HG03060 (cell line): Measurements from ENCODE around the gene TMC3.
A peak's percentile ranks its signal among the peaks of the same experiment; 100 is the strongest.

Source experiments
- ATAC-seq: cut with Tn5 transposase; IDR thresholded peaks from one replicate; pipeline ENCODE4 v1.9.1; 2021; ENCODE audit warnings: low read depth, moderate number of reproducible peaks; ENCODE audit not compliant: unreplicated experiment

TMC3 gene

DNA sequence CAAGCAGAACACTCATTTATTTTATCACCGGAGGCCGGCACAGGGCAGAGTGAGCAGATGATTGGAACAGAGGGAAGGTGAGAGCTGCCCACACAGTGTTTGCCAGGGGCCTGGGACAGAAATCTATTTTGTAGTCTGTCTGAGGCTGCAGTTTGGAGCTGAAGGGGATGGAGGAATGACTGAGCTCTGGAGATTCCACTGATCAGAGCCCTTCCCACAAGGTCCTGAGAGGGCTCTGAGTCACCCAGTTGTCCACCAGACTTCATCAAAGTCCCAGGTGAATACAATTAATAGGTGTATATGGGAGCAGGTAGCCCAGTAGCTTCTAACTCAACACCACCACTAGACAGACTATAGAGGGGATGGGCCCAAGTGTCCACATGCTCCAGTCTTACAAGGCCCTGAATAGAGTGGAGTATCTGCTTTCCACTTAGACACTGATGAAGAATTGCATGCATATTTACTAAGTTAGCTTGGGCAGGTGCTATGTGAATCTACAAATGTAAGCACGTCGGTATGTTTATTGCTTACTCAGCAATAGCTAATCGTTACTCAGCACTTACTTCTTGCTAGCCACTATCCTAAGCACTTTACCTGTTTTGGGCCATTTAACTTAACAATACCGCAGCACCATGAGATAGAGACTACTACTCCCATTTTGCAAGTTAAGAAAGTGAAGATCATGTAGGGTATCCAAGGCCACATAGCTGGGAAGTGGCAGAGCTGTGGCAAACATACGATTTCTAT is 47.4 kb downstream of the TMC3 start:
- ATAC-seq = no peak

DNA sequence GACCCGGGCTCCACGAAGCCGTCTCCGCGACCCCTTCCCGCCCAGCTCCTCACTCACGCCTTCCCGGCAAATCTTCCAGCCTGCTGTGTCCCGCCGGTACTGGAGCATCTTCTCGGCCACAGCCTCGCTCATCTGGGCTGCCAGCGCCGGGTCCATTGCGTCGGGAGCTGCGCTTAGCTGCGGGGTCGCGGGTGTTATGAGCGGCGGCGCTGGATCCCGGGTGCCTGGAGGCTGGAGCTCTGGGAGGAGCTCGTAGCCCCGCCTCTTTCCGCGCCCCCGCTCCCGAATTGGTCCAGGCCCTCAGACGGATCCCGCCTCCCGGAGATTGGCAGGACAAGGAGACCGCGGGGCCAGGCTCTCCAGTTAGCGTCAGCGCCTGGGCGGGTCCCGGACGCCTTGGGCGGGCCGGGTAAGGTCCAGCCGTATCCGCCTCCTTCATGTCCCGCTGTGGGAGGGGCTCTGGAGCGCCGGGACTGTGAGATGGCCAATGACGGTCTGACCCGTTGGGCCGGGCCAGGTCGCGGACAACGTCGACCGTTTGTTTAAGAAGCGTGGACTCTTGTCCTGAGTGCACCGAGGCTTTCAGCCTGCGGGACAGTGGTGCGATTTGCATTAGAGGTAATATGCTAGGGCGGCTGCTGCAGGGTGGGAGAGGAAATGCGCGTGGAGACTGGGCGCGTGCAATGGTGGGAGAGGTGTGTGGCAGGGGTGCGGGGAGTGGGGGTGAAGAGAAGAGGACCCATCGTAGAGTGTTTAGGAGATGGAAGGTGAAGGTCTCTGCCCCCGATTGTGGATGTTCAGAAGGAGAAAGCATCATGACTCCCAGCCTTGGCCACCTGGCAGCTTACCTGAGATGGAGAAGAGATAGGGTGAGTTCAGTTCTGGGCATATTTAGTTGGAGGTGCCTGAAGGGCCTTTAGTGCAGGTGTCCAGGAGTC is 49.8 kb downstream of the TMC3 start, which contains the start of gene STARD5:
Gene STARD5, minus strand, starts transcription at position 198 of the 938 bp plus-strand sequence. Its CDS starts 42 bp downstream, at position 156.
- peak; percentile 95 for ATAC-seq

DNA sequence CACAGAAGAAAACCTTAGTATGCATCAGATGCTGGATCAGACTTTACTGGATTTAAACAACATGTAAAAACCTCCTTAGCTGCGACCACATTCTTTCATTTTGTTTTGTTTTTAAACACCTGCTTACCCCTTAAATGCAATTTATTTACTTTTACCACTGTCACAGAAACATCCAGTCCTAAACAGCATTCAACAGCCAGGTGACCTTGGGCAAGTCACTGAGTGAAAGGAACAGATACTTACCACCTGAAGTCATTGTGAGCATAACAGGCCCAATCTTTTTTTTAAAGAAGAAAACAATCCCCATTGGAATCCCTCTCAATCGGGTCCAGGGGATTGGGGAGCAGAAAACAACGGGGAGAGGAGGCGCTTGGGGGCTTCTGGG is 50.5 kb downstream of the TMC3 start:
- ATAC-seq = no peak

DNA sequence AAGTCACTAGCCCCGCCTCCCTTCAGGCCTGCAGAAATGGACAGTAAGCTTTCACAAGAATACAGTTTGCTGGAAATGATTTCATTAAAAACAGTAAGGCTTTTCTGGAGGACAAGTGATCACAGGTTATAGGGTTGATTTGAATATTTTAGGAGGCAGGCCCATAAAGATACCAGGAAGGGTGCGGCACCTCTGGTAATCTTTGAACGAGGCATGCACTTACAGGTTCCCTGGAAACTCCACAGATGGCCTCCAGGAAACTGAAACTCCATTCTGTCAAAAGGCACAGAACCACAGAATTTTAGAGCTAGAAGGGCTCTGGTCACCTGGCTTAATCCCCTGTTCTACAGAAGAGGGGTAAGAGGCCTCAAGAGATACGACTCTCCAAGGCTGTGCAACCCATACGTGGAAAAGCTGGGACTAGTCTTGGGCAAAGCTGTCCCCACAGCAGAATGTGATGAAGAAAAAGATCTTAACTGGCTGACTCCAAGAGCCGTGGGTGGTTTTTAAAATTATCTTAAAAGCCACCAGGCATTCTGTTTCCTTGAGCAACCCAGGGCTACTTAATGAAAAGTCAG is 51.2 kb downstream of the TMC3 start:
- no peak for ATAC-seq

DNA sequence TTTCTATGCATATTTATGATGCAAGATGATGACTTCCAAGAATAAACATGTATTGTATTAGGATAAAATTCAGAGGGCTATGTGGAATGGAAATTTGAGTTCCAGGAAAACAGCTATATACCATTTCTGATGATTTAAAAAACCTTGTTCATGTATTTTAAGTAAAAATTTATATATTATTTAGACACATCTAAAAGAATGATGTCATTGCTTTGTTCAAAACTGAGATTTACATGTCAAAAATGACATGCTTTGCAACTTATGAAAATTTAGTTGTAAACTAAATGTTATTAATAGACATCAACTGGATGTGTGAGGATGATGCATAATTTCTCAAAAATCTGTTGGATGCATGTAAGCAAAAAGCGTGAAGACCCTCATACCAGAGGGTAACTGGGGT is 52.3 kb downstream of the TMC3 start:
- ATAC-seq = no peak

DNA sequence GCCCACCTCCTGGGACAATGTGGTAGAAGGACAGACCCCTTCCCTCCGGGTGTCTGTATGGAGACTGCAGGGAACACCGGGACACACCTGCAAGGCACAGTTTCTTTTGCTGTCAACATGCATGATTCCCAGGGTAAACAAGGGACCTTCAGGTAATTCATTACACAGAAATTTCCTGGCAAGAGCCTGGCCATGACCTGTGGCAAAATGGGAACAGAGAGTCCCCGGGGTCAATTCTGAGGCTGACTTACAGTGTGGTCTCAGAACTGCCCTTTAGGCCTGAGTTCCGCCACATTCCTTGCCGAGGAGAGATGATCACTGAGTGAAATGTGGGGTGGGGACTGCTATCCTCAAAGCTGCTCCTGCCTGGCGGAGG is 56.4 kb downstream of the TMC3 start:
- ATAC-seq = no peak

DNA sequence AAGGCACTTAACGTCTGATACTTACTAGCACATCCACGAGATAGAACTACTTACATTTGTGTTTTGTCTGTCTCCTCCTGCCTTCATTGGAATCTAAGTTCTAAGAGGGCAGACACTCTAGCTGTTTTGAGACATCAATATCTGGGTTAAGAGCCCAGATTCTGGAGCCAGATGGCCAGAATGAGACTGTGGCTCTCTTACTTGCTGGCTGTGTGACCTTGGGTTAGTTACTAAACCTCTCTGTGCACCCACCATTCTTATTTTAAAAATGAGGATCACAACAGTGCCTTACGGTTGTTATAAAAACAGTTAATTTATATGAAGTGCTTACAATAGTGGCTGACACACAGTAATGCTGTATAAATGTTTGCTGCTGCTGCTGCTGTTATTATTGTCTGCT is 57.7 kb downstream of the TMC3 start:
- no peak for ATAC-seq

DNA sequence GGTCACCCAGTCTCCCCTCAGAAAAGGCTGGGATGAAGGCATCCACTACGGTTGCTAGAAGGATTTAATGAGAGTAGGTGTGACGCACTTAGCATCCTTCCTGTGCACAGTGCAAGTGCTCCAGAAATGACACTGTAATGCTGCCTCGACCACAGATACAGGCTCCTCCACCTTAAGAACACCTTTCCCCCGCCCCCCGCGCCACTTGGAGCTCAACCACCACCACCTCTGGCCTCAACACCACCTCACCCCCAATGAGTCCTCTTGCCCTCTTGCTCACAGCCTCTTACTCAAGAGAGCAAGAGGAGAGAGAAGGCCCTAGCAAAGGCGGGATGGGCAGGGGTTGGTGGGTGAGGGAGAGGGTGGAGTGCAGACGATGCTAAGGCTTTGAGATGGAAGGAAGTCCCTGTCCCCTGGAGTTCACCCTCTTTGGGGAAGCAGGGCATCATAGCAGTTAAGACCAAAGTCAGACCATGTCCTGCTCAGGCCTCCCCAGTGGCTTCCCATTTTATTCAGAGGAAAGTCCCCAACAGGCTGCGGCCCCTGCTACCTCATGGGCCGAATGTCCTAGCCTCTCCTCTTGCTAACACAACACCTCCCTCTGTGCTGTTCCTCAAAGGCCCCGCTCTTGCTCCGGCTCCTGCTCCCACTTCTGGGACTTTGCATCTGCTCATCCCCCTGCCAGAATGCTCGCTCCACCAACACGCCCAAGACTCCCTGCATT is 58.4 kb downstream of the TMC3 start:
- ATAC-seq = no peak

DNA sequence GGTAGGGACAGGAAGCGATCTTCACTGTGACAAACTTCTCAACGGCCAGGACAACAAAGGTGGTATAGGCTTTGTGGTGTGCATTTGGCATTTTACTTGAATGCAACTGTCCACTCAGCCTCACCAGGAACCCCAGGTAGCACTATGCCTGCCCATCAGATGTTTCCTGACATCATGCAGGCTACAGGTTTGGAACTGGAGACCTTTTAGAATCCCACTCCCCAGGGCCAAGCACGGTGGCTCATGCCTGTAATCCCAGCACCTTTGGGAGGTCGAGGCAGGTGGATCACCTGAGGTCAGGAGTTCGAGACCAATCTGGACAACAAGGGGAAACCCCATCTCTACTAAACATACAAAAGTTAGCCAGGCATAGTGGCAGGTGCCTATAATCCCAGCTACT is 59.6 kb downstream of the TMC3 start:
- no peak for ATAC-seq

DNA sequence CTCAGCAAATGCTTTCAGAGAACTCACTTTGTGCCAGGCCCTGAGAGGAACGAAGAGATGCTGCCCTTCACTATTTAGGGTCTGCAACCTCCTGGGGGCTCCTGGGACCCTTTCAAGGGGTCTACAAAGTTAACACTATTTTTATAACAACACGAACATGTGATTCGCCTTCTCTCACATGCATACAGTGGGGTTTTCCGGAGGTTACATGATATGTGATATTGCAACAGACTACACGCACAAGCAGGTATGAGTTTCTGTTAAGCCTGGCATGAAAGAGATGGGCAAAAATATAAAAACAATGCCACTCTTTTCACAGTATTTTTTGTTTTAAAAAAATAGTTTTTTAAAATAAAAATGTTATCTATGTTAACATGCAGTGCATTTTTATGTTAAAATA is 60.3 kb downstream of the TMC3 start:
- no peak for ATAC-seq

DNA sequence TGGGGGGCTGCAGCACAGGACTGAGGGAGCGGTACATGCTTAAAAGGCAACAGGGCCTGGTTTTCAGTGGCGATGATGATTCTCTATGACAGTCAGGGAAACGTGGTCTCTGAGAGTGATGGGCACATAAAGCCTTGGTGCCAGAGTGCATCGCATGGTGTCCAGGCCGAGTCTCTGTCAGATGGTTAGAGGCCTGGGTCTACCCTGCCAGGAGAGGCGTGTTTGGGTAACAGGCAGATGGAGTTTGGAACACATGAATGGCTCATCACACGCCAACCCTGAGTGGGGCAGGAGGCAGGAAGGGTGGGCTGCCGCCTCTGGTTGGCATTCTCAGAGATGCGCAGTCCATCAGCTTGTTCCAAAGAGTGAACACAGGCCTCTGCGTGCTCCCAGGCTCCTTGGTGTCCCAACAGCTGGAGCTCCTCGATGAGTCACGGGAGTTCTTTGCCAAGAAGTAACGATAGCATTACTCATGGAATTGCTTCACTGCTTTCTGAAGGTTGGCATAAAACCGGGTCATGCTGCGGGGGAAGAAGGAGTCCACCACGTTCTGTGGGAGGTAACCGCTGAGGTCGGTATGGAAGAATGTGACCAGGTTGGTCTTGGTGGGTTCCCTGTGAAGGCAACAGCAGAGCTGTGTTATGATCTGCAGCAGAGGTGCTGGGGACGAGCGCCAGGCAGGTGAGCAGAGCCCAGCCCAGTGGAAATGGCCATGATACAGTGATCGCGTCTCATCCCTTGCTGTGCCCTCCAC is 61.0 kb downstream of the TMC3 start:
- ATAC-seq = no peak

DNA sequence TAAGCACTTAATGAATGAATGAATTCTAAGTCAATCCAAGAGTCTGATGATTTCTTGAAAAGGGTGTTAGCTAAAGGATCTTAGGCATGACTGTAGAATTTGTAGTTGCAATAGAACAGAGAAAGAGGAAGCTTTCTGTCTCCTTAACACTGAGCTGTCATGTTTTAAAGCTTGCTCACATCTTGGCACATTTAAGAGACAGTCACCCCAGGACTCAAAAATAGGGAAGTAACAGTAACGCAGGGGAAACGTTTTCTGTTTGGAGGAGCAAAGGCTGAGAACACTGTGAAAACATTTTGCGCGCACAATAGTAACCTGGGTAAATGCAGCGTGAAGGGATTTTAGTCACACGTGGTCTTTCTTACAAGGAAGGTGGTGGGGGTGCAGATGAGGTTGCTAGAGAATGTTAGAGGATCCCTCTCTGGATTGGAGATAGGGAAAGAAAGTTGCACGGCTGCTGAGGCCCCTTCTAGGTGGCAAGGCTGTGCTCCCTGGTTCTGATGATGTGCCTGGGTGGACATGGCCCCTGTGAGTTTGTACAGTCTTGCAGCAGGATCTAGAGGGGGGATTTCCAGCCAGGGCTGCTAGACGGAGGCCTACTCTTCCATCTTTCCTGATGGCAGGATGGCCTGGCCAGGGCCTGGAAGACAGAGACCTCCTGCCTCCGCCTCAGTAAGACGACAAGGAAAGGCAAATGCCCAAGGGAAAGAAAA is 62.1 kb downstream of the TMC3 start:
- ATAC-seq = peak; percentile 48

DNA sequence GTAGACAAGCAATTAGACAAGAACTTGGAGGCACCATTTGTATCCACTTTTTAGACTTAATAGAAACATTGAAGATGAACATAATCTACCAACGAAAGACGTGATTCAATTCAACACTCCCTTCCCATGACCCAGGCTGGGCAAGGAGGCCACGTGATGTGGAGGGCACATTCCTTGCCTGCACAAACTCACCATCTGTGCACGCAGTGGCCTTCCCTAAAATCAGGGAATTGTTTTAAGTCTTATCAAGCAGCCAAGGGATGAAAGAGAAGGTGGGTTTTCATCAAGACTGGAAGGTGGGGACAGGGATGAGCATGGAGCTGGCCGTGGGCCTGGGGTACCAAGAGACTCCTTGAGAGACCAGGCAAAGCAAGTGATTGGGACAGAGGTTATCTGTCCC is 63.5 kb downstream of the TMC3 start:
- no peak for ATAC-seq

DNA sequence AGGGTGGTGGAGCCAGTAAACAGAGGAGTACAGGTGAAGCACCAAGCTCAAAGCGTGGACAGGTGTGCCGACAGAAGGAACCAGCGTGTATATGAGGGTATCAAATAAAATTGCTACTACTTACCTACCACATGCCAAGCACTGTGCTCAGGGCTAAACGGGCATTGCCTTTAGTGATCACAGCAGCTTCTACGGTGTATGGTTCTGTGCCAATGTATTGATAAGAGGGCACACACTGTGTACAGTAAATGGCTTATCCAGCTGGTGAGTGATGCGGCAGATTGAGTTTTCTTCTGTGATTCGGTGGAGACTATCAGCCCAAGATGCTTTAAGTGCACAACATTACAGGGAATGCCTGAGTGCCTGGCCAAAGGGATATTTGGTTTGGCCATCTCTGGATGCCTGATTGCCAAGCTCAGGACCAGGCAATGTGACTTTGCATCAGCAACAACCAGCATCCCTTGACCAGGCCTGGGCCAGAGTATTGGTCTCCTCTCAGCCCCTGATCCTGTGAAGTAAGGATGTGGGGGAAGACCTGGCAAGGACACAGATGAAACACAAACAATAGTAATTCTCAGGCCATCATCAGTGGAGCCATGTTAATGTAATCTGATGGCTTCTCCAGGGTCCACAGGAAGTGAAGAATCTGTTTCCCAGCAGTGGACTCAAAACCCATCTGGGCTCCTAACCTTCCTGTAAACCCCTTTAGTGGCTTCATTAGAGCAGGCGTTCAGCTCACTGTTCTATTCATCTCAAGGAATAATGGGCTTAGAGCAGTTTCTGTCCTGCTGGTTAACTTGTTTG is 64.2 kb downstream of the TMC3 start:
- ATAC-seq = no peak

DNA sequence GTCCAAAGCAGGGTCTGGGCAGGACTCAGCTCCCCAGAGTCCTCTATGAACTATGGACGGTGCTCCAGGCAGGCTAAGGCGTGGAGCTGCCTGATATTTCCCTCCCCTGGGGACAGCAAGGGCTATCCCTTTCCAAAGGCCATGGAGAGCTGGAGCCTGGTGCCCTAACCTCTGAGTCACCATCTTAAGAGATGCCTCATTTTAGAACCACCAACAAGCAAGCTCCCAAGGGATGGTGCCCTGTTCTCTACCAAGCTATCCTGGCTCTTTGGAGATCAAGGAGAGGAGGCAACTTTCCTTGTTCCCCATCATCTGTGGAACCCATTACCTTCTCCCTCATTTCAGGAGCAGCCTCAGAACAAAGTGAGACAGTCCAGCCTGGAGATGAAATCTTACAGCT is 65.8 kb downstream of the TMC3 start:
- no peak for ATAC-seq

DNA sequence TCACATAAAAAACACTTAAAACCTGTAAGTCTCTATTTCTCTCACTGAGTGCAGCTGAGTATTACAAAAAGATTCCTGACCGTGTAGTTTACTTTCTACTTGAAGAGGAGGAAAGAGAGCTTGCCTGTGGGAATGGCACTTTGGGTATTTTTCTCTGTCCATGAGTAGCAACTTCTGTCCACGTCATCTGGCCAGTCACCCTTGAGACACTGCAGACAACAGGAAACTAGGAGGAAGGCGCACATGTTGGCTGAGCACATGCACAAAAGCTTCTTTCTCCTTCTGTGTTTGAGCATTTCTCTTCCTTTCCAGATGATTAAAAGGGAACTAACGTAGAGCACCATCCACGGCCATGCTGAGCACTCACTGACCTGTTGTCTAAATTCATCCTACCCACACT is 69.8 kb downstream of the TMC3 start:
- no peak for ATAC-seq

DNA sequence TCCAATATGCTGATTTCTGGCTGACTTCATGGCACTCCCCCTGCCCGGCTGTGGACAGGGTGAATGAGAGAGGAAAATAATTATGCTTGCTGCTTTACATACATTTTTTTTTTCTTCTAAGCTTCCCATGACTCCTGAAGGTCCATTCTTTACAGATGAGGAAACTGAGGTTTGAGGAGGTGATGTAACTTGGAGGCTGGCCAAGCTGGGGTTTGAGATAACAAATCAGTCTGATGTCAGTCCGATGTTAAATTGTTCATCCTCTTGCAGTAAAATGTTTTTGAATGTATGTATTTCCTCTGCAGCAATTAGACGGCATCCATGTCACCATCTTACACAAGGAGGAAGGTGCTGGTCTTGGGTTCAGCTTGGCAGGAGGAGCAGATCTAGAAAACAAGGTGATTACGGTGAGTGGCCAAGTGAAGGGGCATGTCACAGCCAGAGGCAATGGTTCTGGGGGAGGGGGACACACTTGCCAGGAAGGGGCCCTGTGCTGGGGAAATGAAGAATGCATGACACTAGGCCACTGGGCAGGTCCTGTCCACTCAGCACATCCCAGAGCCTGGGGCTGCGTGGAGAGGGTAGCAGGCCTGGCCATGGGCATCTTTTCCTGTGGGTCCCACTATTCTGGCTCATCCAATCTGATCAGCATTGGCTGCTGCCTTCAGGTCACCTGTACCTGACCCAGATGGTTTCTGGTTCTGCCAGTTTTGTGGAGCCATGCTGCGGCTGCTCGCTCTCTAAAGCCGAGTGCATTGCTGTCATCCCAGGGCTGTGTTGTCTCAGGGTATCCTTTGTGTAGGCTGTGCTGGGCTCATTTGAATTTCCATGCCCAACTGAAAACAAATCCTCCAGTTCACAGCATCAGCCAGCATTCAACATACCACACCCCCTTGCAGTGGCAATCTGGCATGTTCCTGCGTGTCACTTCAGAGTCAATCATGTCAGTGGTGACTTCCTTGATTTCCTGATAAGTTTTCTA is 70.5 kb downstream of the TMC3 start:
- ATAC-seq = no peak
